Peyer's patch (tissue), 4 donors: Measurements from ENCODE around the gene TMEM40. TPM values are rescaled to one million over a fixed set of nuclear protein-coding genes. Genes with fewer than 3 reads are reported as not detected.

Source experiments
- DNase-seq, 3 donors: peaks; one replicate each; pipeline ENCODE4 v3.0.0-alpha.2; 2017 to 2019
- H3K27ac ChIP-seq, 4 donors: fragments of 200-600 bp; sonication (generic); one replicate each; pipeline ENCODE4 v1.5.1; 2016 to 2019
- H3K27me3 ChIP-seq, 2 donors: fragments of 200-600 bp; sonication (generic); one replicate each; pipeline ENCODE4 v1.5.1; 2019
- H3K36me3 ChIP-seq, 3 donors: fragments of 200-600 bp; sonication (generic); one replicate each; pipeline ENCODE4 v1.5.1; 2016 to 2019
- H3K4me1 ChIP-seq, 4 donors: fragments of 200-600 bp; sonication (generic); one replicate each; pipeline ENCODE4 v1.5.1; 2016 to 2019
- H3K4me3 ChIP-seq, 4 donors: fragments of 200-600 bp; sonication (generic); 1 replicate in 3 of 4; 2 replicates in 1 of 4; pipeline ENCODE4 v1.5.1; 2016 to 2019; ENCODE audit warnings: mild to moderate bottlenecking in 1 of 4
- H3K9me3 ChIP-seq, 4 donors: fragments of 200-600 bp; sonication (generic); one replicate each; pipeline ENCODE4 v1.5.1; 2016 to 2019; ENCODE audit warnings: mild to moderate bottlenecking in 1 of 4
- POLR2A ChIP-seq, 2 donors: fragments of 450-650 bp; IDR thresholded peaks; one replicate each; pipeline ENCODE4 v1.5.1; 2017; ENCODE audit warnings: antibody characterized with exemption in 2 of 2, mild to moderate bottlenecking in 2 of 2, moderate library complexity in 2 of 2
- total RNA-seq, 4 donors: library from RNA; depleted of rRNA; stranded (reverse); fragments of >200 nt; gene quantifications; one replicate each; pipeline ENCODE4 v1.1.0, GENCODE V29; 2016
- TF ChIP-seq, protein P1 (sequence below), 6 experiments: fragments of 450-650 bp in 4 of 6; fragments of 200-600 bp in 2 of 6; sonication (generic) in 1 of 6; IDR thresholded peaks; one replicate each; pipeline ENCODE4 v1.5.1; 2017 to 2019; ENCODE audit warnings: antibody characterized with exemption in 6 of 6, mild to moderate bottlenecking in 3 of 6, moderate library complexity in 1 of 6

TMEM40 gene
- total RNA-seq, 4 donors from 2014 or later: not detected

GRCh38 chr3:12756635-12757034, 2.4 kb downstream of the TMEM40 start:
- TF ChIP-seq, protein P1, sequence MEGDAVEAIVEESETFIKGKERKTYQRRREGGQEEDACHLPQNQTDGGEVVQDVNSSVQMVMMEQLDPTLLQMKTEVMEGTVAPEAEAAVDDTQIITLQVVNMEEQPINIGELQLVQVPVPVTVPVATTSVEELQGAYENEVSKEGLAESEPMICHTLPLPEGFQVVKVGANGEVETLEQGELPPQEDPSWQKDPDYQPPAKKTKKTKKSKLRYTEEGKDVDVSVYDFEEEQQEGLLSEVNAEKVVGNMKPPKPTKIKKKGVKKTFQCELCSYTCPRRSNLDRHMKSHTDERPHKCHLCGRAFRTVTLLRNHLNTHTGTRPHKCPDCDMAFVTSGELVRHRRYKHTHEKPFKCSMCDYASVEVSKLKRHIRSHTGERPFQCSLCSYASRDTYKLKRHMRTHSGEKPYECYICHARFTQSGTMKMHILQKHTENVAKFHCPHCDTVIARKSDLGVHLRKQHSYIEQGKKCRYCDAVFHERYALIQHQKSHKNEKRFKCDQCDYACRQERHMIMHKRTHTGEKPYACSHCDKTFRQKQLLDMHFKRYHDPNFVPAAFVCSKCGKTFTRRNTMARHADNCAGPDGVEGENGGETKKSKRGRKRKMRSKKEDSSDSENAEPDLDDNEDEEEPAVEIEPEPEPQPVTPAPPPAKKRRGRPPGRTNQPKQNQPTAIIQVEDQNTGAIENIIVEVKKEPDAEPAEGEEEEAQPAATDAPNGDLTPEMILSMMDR (IDR thresholded peaks at IDR 0.05): no peak
- Histone ChIP-seq H3K9me3 (no peaks in the 10 kb centered on the region), H3K4me1 (peaks cover 0 to 6% (median 0%) of the 10 kb centered on the region in 4 donors), H3K27me3 (no peaks in the 10 kb centered on the region), H3K4me3 (no peak overlapping the region), H3K27ac (no peak overlapping the region), H3K36me3 (no peaks in the 10 kb centered on the region)
- DNase-seq: no peak

GRCh38 chr3:12756175-12756574, 2.9 kb downstream of the TMEM40 start:
- no peaks in the 10 kb centered on the region for H3K27me3 ChIP-seq
- no peak overlapping the region for H3K4me3 ChIP-seq
- peaks cover 0 to 6% (median 0%) of the 10 kb centered on the region in 4 donors for H3K4me1 ChIP-seq
- TF ChIP-seq POLR2A (IDR thresholded peaks at IDR 0.05): no peak
- TF ChIP-seq, protein P1 (IDR thresholded peaks at IDR 0.05): no peak
- H3K36me3 ChIP-seq: no peaks in the 10 kb centered on the region
- H3K9me3 ChIP-seq: no peaks in the 10 kb centered on the region
- DNase-seq: no peak
- H3K27ac ChIP-seq: no peak overlapping the region

DNA sequence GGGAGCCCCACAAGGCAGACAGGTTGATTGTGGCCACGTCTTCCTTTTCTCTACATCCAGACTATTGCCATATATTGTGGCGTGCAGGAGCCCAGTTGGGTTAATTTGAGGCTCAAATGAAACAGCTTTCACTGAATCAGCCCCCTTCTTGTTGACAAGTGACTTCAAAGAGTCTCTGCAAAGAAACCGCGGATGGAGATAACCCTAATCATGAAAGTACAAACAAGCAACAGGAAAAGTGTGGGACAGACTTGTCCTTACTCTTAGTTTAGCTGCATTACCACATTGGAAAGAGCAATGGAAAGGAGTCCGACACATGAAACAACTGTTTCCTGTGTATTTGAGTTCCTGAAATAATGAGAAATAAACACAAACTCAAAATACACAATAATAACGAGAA, 3.3 kb downstream of the TMEM40 start:
- no peak for DNase-seq
- no peaks in the 10 kb centered on the region for H3K27me3 ChIP-seq
- no peaks in the 10 kb centered on the region for H3K9me3 ChIP-seq
- peaks cover 0 to 6% (median 0%) of the 10 kb centered on the region in 4 donors for H3K4me1 ChIP-seq
- no peaks in the 10 kb centered on the region for H3K36me3 ChIP-seq
- H3K4me3 ChIP-seq: no peak overlapping the region
- no peak overlapping the region for H3K27ac ChIP-seq
- TF ChIP-seq POLR2A (IDR thresholded peaks at IDR 0.05): no peak
- TF ChIP-seq, protein P1 (IDR thresholded peaks at IDR 0.05): no peak

GRCh38 chr3:12754313-12754712, 4.7 kb downstream of the TMEM40 start:
- Histone ChIP-seq H3K36me3 (no peaks in the 10 kb centered on the region), H3K4me1 (peaks cover 0 to 6% (median 2%) of the 10 kb centered on the region in 4 donors), H3K4me3 (no peak overlapping the region), H3K27me3 (no peaks in the 10 kb centered on the region), H3K9me3 (no peaks in the 10 kb centered on the region), H3K27ac (no peak overlapping the region)
- no peak for DNase-seq
- no peak for TF ChIP-seq POLR2A (IDR thresholded peaks at IDR 0.05)

- no peak for DNase-seq
- H3K27ac ChIP-seq: no peak overlapping the region
- no peak for TF ChIP-seq POLR2A (IDR thresholded peaks at IDR 0.05)
- TF ChIP-seq, protein P1 (IDR thresholded peaks at IDR 0.05): no peak
- H3K4me1 ChIP-seq: peaks cover 0 to 5% (median 2%) of the 10 kb centered on the region in 4 donors
- H3K27me3 ChIP-seq: no peaks in the 10 kb centered on the region
- no peaks in the 10 kb centered on the region for H3K9me3 ChIP-seq
- no peak overlapping the region for H3K4me3 ChIP-seq
- no peaks in the 10 kb centered on the region for H3K36me3 ChIP-seq
These were observed 5.6 kb downstream of the TMEM40 start for GRCh38 chr3:12753275-12754028.

GRCh38 chr3:12752809-12753208, 6.2 kb downstream of the TMEM40 start:
- peaks cover 0 to 5% (median 0%) of the 10 kb centered on the region in 4 donors for H3K4me1 ChIP-seq
- no peak for TF ChIP-seq POLR2A (IDR thresholded peaks at IDR 0.05)
- TF ChIP-seq, protein P1 (IDR thresholded peaks at IDR 0.05): no peak
- H3K27ac ChIP-seq: no peak overlapping the region
- no peaks in the 10 kb centered on the region for H3K27me3 ChIP-seq
- H3K36me3 ChIP-seq: no peaks in the 10 kb centered on the region
- DNase-seq: no peak
- H3K9me3 ChIP-seq: no peaks in the 10 kb centered on the region
- no peak overlapping the region for H3K4me3 ChIP-seq
